Measurements from ENCODE around the gene CYB5R4. TPM values are rescaled to one million over a fixed set of nuclear protein-coding genes. Genes with fewer than 3 reads are reported as not detected.

CYB5R4 gene
- total RNA-seq, 3 donors from 2014 or later, result 7.2 to 11.1 (median 7.8) TPM

DNA sequence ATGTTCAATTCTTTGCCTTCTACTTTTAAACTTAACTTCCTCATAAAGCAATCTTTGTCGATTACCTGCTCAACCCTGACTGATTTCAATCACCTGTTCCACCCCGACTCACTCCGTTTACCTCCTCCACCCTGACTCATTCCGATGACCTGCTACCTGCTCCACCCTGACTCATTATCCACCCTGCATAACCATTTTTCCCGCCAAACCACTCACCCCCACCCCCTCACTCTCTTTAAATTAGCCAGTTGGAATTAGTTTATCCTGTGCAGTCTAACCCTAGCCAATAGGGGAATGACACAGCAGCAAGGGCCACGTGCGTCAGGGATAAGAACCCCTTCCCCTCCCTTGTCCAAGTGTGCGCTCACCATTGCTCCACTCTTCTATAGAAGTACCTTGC is 117.4 kb downstream of the CYB5R4 start:
- Histone ChIP-seq H3K4me3 (no peak overlapping the region), H3K36me3 (no peaks in the 10 kb centered on the region), H3K4me1 (no peaks in the 10 kb centered on the region), H3K27ac (no peak overlapping the region), H3K9me3 (no peaks in the 10 kb centered on the region), H3K27me3 (no peaks in the 10 kb centered on the region)
- intact Hi-C loops (cut with DNase I; ENCODE audit: low total_unique reads), result no loop called here
- DNase-seq (ENCODE audit: low spot score in 2 of 2), result no peak
- no peak for TF ChIP-seq POLR2AphosphoS5 (IDR thresholded peaks at IDR 0.05)
- TF ChIP-seq, protein P1, sequence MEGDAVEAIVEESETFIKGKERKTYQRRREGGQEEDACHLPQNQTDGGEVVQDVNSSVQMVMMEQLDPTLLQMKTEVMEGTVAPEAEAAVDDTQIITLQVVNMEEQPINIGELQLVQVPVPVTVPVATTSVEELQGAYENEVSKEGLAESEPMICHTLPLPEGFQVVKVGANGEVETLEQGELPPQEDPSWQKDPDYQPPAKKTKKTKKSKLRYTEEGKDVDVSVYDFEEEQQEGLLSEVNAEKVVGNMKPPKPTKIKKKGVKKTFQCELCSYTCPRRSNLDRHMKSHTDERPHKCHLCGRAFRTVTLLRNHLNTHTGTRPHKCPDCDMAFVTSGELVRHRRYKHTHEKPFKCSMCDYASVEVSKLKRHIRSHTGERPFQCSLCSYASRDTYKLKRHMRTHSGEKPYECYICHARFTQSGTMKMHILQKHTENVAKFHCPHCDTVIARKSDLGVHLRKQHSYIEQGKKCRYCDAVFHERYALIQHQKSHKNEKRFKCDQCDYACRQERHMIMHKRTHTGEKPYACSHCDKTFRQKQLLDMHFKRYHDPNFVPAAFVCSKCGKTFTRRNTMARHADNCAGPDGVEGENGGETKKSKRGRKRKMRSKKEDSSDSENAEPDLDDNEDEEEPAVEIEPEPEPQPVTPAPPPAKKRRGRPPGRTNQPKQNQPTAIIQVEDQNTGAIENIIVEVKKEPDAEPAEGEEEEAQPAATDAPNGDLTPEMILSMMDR (IDR thresholded peaks at IDR 0.05), result no peak
- TF ChIP-seq POLR2A (IDR thresholded peaks at IDR 0.05), result no peak

DNA sequence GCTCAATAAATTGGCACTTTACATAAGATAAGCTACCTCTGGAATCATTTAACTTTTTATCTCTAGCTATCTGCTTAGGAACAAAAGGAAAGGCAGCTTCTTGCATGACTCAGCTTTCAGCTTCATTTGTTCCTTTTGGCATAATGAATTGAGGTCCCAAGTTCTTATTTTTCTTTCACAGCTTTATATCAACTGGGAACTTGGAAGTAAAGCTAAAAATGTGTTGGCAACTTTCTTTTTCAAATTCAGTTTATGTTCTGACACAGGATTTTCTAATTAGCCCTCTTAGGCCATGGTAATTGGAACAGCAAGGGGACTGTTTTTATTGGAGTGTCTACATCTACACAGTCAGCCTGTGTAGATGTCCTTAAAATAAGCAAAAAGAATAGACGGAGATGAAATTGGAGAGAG is 118.8 kb downstream of the CYB5R4 start:
- Histone ChIP-seq H3K36me3 (no peaks in the 10 kb centered on the region), H3K4me3 (no peak overlapping the region), H3K4me1 (no peaks in the 10 kb centered on the region), H3K27ac (no peak overlapping the region), H3K9me3 (no peaks in the 10 kb centered on the region), H3K27me3 (no peaks in the 10 kb centered on the region)
- DNase-seq (ENCODE audit: low spot score in 2 of 2), result no peak
- intact Hi-C loops (cut with DNase I; ENCODE audit: low total_unique reads), result no loop called here
- TF ChIP-seq POLR2A (IDR thresholded peaks at IDR 0.05) (no peak), POLR2AphosphoS5 (IDR thresholded peaks at IDR 0.05) (no peak)
- TF ChIP-seq, protein P1 (IDR thresholded peaks at IDR 0.05), result no peak

DNA sequence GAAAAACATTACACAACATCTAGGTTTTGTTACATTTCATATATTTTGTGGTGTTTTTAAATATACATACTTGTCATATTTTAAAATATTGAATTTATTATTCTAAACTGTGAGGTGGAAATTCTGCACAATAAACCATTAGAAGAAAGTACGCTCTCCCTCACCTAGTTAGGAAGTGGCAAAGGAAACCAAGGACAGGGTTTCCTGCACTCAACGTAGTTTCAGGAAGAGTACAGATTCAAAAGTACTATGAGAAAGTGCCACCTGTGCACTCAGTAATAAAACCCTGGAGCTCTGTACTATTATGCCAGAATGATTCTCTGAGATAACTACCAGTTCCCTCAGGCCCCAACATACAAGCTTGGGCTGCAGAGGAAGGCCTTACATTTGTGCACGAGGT is 119.5 kb downstream of the CYB5R4 start:
- TF ChIP-seq, protein P1 (IDR thresholded peaks at IDR 0.05), result no peak
- TF ChIP-seq POLR2A (IDR thresholded peaks at IDR 0.05), result no peak
- no peak for TF ChIP-seq POLR2AphosphoS5 (IDR thresholded peaks at IDR 0.05)

GRCh38 chr6:83984411-83984810 is 124.9 kb downstream of the CYB5R4 start:
- H3K27ac ChIP-seq, result no peak overlapping the region
- H3K4me3 ChIP-seq, result no peak overlapping the region
- H3K27me3 ChIP-seq, result no peaks in the 10 kb centered on the region
- intact Hi-C loops (cut with DNase I; ENCODE audit: low total_unique reads), result no loop called here
- H3K36me3 ChIP-seq, result no peaks in the 10 kb centered on the region
- DNase-seq (ENCODE audit: low spot score in 2 of 2), result no peak
- TF ChIP-seq, protein P1 (IDR thresholded peaks at IDR 0.05), result no peak
- H3K4me1 ChIP-seq, result no peaks in the 10 kb centered on the region
- no peaks in the 10 kb centered on the region for H3K9me3 ChIP-seq

More for the DNA sequence above, 119.5 kb downstream of the CYB5R4 start:
- no peaks in the 10 kb centered on the region for H3K9me3 ChIP-seq
- H3K27me3 ChIP-seq, result no peaks in the 10 kb centered on the region
- DNase-seq (ENCODE audit: low spot score in 2 of 2), result no peak
- intact Hi-C loops (cut with DNase I; ENCODE audit: low total_unique reads), result no loop called here
- H3K4me1 ChIP-seq, result no peaks in the 10 kb centered on the region
- H3K27ac ChIP-seq, result no peak overlapping the region
- H3K36me3 ChIP-seq, result no peaks in the 10 kb centered on the region
- H3K4me3 ChIP-seq, result no peak overlapping the region

DNA sequence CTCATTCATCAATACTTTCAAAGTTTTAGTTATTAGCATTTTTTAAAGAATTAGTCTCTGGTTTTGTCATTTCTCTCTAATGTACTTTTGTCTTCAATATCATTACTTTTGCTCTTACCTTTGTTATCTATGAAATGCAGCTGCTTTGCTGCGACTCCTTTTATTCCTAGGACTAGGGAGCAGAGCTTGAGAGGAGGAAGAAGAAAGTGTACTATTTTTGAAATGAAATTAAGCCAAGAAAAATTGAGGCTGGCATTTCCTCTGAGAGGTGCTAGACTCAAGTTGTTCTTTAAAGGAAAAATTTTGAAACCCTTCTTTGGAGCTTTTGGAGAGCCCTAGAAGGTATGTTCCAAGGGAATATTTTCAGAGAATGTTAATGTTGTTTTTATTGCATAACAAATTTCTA is 125.8 kb downstream of the CYB5R4 start:
- no peaks in the 10 kb centered on the region for H3K9me3 ChIP-seq
- no peak for DNase-seq (ENCODE audit: low spot score in 2 of 2)
- intact Hi-C loops (cut with DNase I; ENCODE audit: low total_unique reads), result no loop called here
- no peaks in the 10 kb centered on the region for H3K4me1 ChIP-seq
- H3K36me3 ChIP-seq, result no peaks in the 10 kb centered on the region
- H3K27me3 ChIP-seq, result no peaks in the 10 kb centered on the region
- TF ChIP-seq POLR2A (IDR thresholded peaks at IDR 0.05) (no peak), POLR2AphosphoS5 (IDR thresholded peaks at IDR 0.05) (no peak)
- TF ChIP-seq, protein P1 (IDR thresholded peaks at IDR 0.05), result no peak
- H3K27ac ChIP-seq, result no peak overlapping the region
- H3K4me3 ChIP-seq, result no peak overlapping the region
